Activated CD4-positive, alpha-beta T cell treated with anti-CD3 and anti-CD28 coated beads, Interleukin-10, Interleukin-2, amounts not matched to agents 100 ng/mL and 50 ng/mL, durations not matched to agents 16 hours and 8 hours (primary cell): Measurements from ENCODE around the gene BNIP5.
"Not testable (repeated sequence)": the region's sequence is repeated elsewhere in the genome, so short reads cannot be mapped to it uniquely, and the experiment has no call there.

Experiments used
- DNase-seq: peaks from one replicate; pipeline ENCODE4 v3.0.0-alpha.2; 2020

The BNIP5 gene

GRCh38 chr6:36340618-36341454 lies 4.1 kb upstream of the BNIP5 start:
- peak; percentile 76 for DNase-seq

- DNase-seq = no peak
Observed at GRCh38 chr6:36340306-36340617, 3.6 kb upstream of the BNIP5 start.

- DNase-seq = no peak
Observed at GRCh38 chr6:36339146-36339545, 2.5 kb upstream of the BNIP5 start.

GRCh38 chr6:36338223-36338622 lies 1.5 kb upstream of the BNIP5 start:
- not testable (repeated sequence) for DNase-seq

- no peak for DNase-seq
Observed at GRCh38 chr6:36337814-36338213, 1.1 kb upstream of the BNIP5 start.

- no peak for DNase-seq
Observed at GRCh38 chr6:36336208-36336710, 429 bp downstream of the BNIP5 start.

GRCh38 chr6:36335465-36336207 lies 1.1 kb downstream of the BNIP5 start:
- DNase-seq = no peak

- no peak for DNase-seq
Observed at GRCh38 chr6:36334832-36335459, 1.7 kb downstream of the BNIP5 start.

- no peak for DNase-seq
Observed at GRCh38 chr6:36333931-36334725, 2.6 kb downstream of the BNIP5 start.

- no peak for DNase-seq
Observed at GRCh38 chr6:36333171-36333895, 3.4 kb downstream of the BNIP5 start.

GRCh38 chr6:36331381-36331780 lies 5.3 kb downstream of the BNIP5 start:
- DNase-seq = no peak

GRCh38 chr6:36330366-36330765 lies 6.3 kb downstream of the BNIP5 start:
- no peak for DNase-seq

GRCh38 chr6:36329798-36330291 lies 6.8 kb downstream of the BNIP5 start:
- DNase-seq = no peak

GRCh38 chr6:36328600-36328999 lies 8.1 kb downstream of the BNIP5 start:
- DNase-seq = no peak

- DNase-seq = no peak
Observed at GRCh38 chr6:36327919-36328236, 8.8 kb downstream of the BNIP5 start.

GRCh38 chr6:36327226-36327918 lies 9.3 kb downstream of the BNIP5 start:
- DNase-seq = no peak

- no peak for DNase-seq
Observed at GRCh38 chr6:36326356-36326995, 10.2 kb downstream of the BNIP5 start.

- DNase-seq = no peak
Observed at GRCh38 chr6:36324715-36325114, 12.0 kb downstream of the BNIP5 start.

- DNase-seq = no peak
Observed at GRCh38 chr6:36324191-36324590, 12.5 kb downstream of the BNIP5 start.

GRCh38 chr6:36323062-36323461 lies 13.6 kb downstream of the BNIP5 start:
- no peak for DNase-seq

- no peak for DNase-seq
Observed at GRCh38 chr6:36322591-36322990, 14.1 kb downstream of the BNIP5 start.
